Measurements from ENCODE around the gene NODAL. TPM values are rescaled to one million over a fixed set of nuclear protein-coding genes. Genes with fewer than 3 reads are reported as not detected.
A peak's percentile ranks its signal among the peaks of the same experiment; 100 is the strongest.
"Not testable (repeated sequence)": the region's sequence is repeated elsewhere in the genome, so short reads cannot be mapped to it uniquely, and the experiment has no call there.

The NODAL gene
- not detected in 2 replicates for total RNA-seq (2014; rRNA removed; shearing (Covaris generic))
- not detected in 2 replicates for polyA plus RNA-seq (2015; cell fraction: cytosol; rRNA removed)
- not detected in 2 replicates for polyA plus RNA-seq (2015; cell fraction: nucleus; rRNA removed)

- no peak for DNase-seq (ENCODE audit: low read depth, low spot score)
- in situ Hi-C loops (cut with HindIII; ENCODE audit: low pct_unique_long_range_greater_than_20kb, low sequenced_read_pairs) = no loop called here
These were observed at the start of gene NODAL for GRCh38 chr10:70441161-70441894. TSS of gene NODAL (minus strand) at chr10:70441681. CDS start at chr10:70441667, 14 bp downstream.

- no peak for DNase-seq (ENCODE audit: low read depth, low spot score)
- in situ Hi-C loops (cut with HindIII; ENCODE audit: low pct_unique_long_range_greater_than_20kb, low sequenced_read_pairs) = no loop called here
These were observed 48.7 kb upstream of the NODAL start for GRCh38 chr10:70490142-70490541.

- no peak for DNase-seq (ENCODE audit: low read depth, low spot score)
- in situ Hi-C loops (cut with HindIII; ENCODE audit: low pct_unique_long_range_greater_than_20kb, low sequenced_read_pairs) = no loop called here
These were observed 46.3 kb upstream of the NODAL start for GRCh38 chr10:70487824-70488223.

- in situ Hi-C loops (cut with HindIII; ENCODE audit: low pct_unique_long_range_greater_than_20kb, low sequenced_read_pairs); DNase-seq (ENCODE audit: low read depth, low spot score): not testable (repeated sequence)
These were observed 42.4 kb upstream of the NODAL start for GRCh38 chr10:70483872-70484271.

- no peak for DNase-seq (ENCODE audit: low read depth, low spot score)
- in situ Hi-C loops (cut with HindIII; ENCODE audit: low pct_unique_long_range_greater_than_20kb, low sequenced_read_pairs) = no loop called here
These were observed 41.7 kb upstream of the NODAL start for GRCh38 chr10:70482982-70483760.

- in situ Hi-C loops (cut with HindIII; ENCODE audit: low pct_unique_long_range_greater_than_20kb, low sequenced_read_pairs) = no loop called here
- DNase-seq (ENCODE audit: low read depth, low spot score) = no peak
These were observed 40.5 kb upstream of the NODAL start for GRCh38 chr10:70481831-70482530.

GRCh38 chr10:70481105-70481504 is 39.6 kb upstream of the NODAL start:
- DNase-seq (ENCODE audit: low read depth, low spot score) = no peak
- in situ Hi-C loops (cut with HindIII; ENCODE audit: low pct_unique_long_range_greater_than_20kb, low sequenced_read_pairs) = no loop called here

- in situ Hi-C loops (cut with HindIII; ENCODE audit: low pct_unique_long_range_greater_than_20kb, low sequenced_read_pairs) = no loop called here
- no peak for DNase-seq (ENCODE audit: low read depth, low spot score)
These were observed 38.9 kb upstream of the NODAL start for GRCh38 chr10:70480239-70480861.

- no peak for DNase-seq (ENCODE audit: low read depth, low spot score)
- in situ Hi-C loops (cut with HindIII; ENCODE audit: low pct_unique_long_range_greater_than_20kb, low sequenced_read_pairs) = no loop called here
These were observed 38.3 kb upstream of the NODAL start for GRCh38 chr10:70479626-70480238.

- DNase-seq (ENCODE audit: low read depth, low spot score) = no peak
- in situ Hi-C loops (cut with HindIII; ENCODE audit: low pct_unique_long_range_greater_than_20kb, low sequenced_read_pairs) = no loop called here
These were observed 37.7 kb upstream of the NODAL start for GRCh38 chr10:70479165-70479581.

- peak; percentile 7 for DNase-seq (ENCODE audit: low read depth, low spot score)
- in situ Hi-C loops (cut with HindIII; ENCODE audit: low pct_unique_long_range_greater_than_20kb, low sequenced_read_pairs) = no loop called here
These were observed 37.0 kb upstream of the NODAL start, which contains the start of gene PALD1 for GRCh38 chr10:70478191-70479164. TSS of gene PALD1 (plus strand) at chr10:70478767. CDS start at chr10:70525952, 47,185 bp downstream.

- in situ Hi-C loops (cut with HindIII; ENCODE audit: low pct_unique_long_range_greater_than_20kb, low sequenced_read_pairs) = no loop called here
- DNase-seq (ENCODE audit: low read depth, low spot score) = no peak
These were observed 36.2 kb upstream of the NODAL start for GRCh38 chr10:70477661-70478162.

- no peak for DNase-seq (ENCODE audit: low read depth, low spot score)
- in situ Hi-C loops (cut with HindIII; ENCODE audit: low pct_unique_long_range_greater_than_20kb, low sequenced_read_pairs) = no loop called here
These were observed 35.0 kb upstream of the NODAL start for GRCh38 chr10:70476249-70477035.

- DNase-seq (ENCODE audit: low read depth, low spot score) = no peak
- in situ Hi-C loops (cut with HindIII; ENCODE audit: low pct_unique_long_range_greater_than_20kb, low sequenced_read_pairs) = no loop called here
These were observed 34.2 kb upstream of the NODAL start for GRCh38 chr10:70475661-70476060.

GRCh38 chr10:70474780-70475179 is 33.3 kb upstream of the NODAL start:
- no peak for DNase-seq (ENCODE audit: low read depth, low spot score)
- in situ Hi-C loops (cut with HindIII; ENCODE audit: low pct_unique_long_range_greater_than_20kb, low sequenced_read_pairs) = no loop called here

Data from SK-MEL-5 (cell line).